Endodermal cell (in vitro differentiated cells): ENCODE measurements around the gene TPM2. TPM values are rescaled to one million over a fixed set of nuclear protein-coding genes. Genes with fewer than 3 reads are reported as not detected.

ENCODE experiments used
- DNase-seq: peaks from one replicate; pipeline ENCODE4 v3.0.0-alpha.2; 2017
- H3K27ac ChIP-seq: 2 replicates; pipeline ENCODE4 v1.5.1; 2013; ENCODE audit warnings: mild to moderate bottlenecking, low read depth, low read length, moderate library complexity
- H3K27me3 ChIP-seq: 2 replicates; pipeline ENCODE4 v1.6.1; 2013; ENCODE audit warnings: mild to moderate bottlenecking, low read length, moderate library complexity; ENCODE audit not compliant: insufficient read depth, control insufficient read depth, poor library complexity, severe bottlenecking
- H3K36me3 ChIP-seq: 2 replicates; pipeline ENCODE4 v1.7.0; 2013; ENCODE audit warnings: mild to moderate bottlenecking, low read length, moderate library complexity; ENCODE audit not compliant: control insufficient read depth, insufficient read depth
- H3K4me1 ChIP-seq: one replicate; pipeline ENCODE4 v1.7.0; 2013; ENCODE audit warnings: low read length; ENCODE audit not compliant: control insufficient read depth, insufficient read depth
- H3K4me3 ChIP-seq: 2 replicates; pipeline ENCODE4 v1.5.1; 2013; ENCODE audit warnings: mild to moderate bottlenecking, low read length, moderate library complexity
- H3K9ac ChIP-seq: 2 replicates; pipeline ENCODE4 v1.6.1; 2013; ENCODE audit warnings: mild to moderate bottlenecking, low read length, moderate library complexity; ENCODE audit not compliant: poor library complexity, severe bottlenecking; ENCODE audit errors: extremely low read depth
- H3K9me3 ChIP-seq: 2 replicates; pipeline ENCODE4 v1.6.1; 2013; ENCODE audit warnings: mild to moderate bottlenecking, low read length, moderate library complexity; ENCODE audit not compliant: control insufficient read depth
- H3K27ac Mint-ChIP-seq: 2 replicates; pipeline ENCODE4 v1.8.0; 2020; ENCODE audit warnings: mixed read lengths
- H3K27me3 Mint-ChIP-seq: 2 replicates; pipeline ENCODE4 v1.8.0; 2021; ENCODE audit warnings: mild to moderate bottlenecking, mixed read lengths; ENCODE audit not compliant: insufficient read depth
- H3K36me3 Mint-ChIP-seq: 2 replicates; pipeline ENCODE4 v1.8.0; 2020; ENCODE audit warnings: low read depth, mixed read lengths
- H3K4me1 Mint-ChIP-seq: 2 replicates; pipeline ENCODE4 v1.8.0; 2020; ENCODE audit warnings: mixed read lengths
- H3K4me3 Mint-ChIP-seq: 2 replicates; pipeline ENCODE4 v1.8.0; 2020; ENCODE audit warnings: mild to moderate bottlenecking, moderate library complexity, mixed read lengths
- H3K9me3 Mint-ChIP-seq: 2 replicates; pipeline ENCODE4 v1.8.0; 2020; ENCODE audit warnings: mild to moderate bottlenecking, mixed read lengths
- CTCF ChIP-seq: fragments of 200-600 bp; sonication (generic); conservative IDR thresholded peaks from 2 replicates; pipeline ENCODE4 v1.5.0; 2021; ENCODE audit warnings: antibody characterized with exemption, mild to moderate bottlenecking
- WGBS, 2 experiments: methylation state at CpG; one replicate each; pipeline versions ENCODE4 v1.1.5 to v1.1.7; 2013; ENCODE audit warnings: missing lambda C conversion rate in 2 of 2, mixed read lengths in 1 of 2; ENCODE audit not compliant: insufficient coverage in 1 of 2, insufficient read length in 1 of 2; 5-methylcytosine and 5-hydroxymethylcytosine counted together
- total RNA-seq, 2 donors: library from RNA; stranded (reverse); fragmentation: NEBNext Ultra II Directional in 1 of 2; extraction: Animal tissue kit (Norgen Biotek cat#: 25700) in 1 of 2; gene quantifications; 2 replicates in 1 of 2; 3 replicates in 1 of 2; pipeline ENCODE4 v1.2.1, GENCODE V29; 2021

The TPM2 gene
- total RNA-seq, 2 donors from 2014 or later: 191 to 251 TPM

- TF ChIP-seq CTCF: peak; percentile 34
- Histone ChIP-seq H3K27me3 (no peaks in the 10 kb centered on the region), H3K4me3 (no peak overlapping the region), H3K9me3 (no peaks in the 10 kb centered on the region), H3K4me1 (peaks cover 13% of the 10 kb centered on the region), H3K9ac (no peak overlapping the region), H3K36me3 (peaks cover 58% of the 10 kb centered on the region), H3K27ac (no peak overlapping the region)
- Mint-ChIP-seq H3K4me3 (no peak overlapping the region), H3K27me3 (no peaks in the 10 kb centered on the region), H3K4me1 (peaks cover 6% of the 10 kb centered on the region), H3K9me3 (no peaks in the 10 kb centered on the region), H3K36me3 (peaks cover 49% of the 10 kb centered on the region), H3K27ac (no peak overlapping the region)
- WGBS, 2 experiments: 96 to 99% methylated on average over 10 to 11 of the region's 11 CpGs
- no peak for DNase-seq
These were observed 35.6 kb upstream of the TPM2 start for GRCh38 chr9:35725362-35725761.

GRCh38 chr9:35723908-35724307, 34.2 kb upstream of the TPM2 start:
- no peak overlapping the region for H3K9ac ChIP-seq
- no peaks in the 10 kb centered on the region for H3K27me3 ChIP-seq
- no peak overlapping the region for H3K4me3 ChIP-seq
- peaks cover 9% of the 10 kb centered on the region for H3K4me1 ChIP-seq
- no peak for DNase-seq
- peaks cover 72% of the 10 kb centered on the region for H3K36me3 ChIP-seq
- WGBS, 2 experiments: 97 to 100% methylated on average over 4 to 8 of the region's 8 CpGs
- H3K27ac Mint-ChIP-seq: no peak overlapping the region
- no peaks in the 10 kb centered on the region for H3K9me3 Mint-ChIP-seq
- no peak overlapping the region for H3K27ac ChIP-seq
- no peak overlapping the region for H3K4me3 Mint-ChIP-seq
- H3K27me3 Mint-ChIP-seq: no peaks in the 10 kb centered on the region
- TF ChIP-seq CTCF: no peak
- no peaks in the 10 kb centered on the region for H3K9me3 ChIP-seq
- peaks cover 64% of the 10 kb centered on the region for H3K36me3 Mint-ChIP-seq
- H3K4me1 Mint-ChIP-seq: peaks cover 6% of the 10 kb centered on the region

- peaks cover 6% of the 10 kb centered on the region for H3K4me1 Mint-ChIP-seq
- no peaks in the 10 kb centered on the region for H3K27me3 Mint-ChIP-seq
- peaks cover 77% of the 10 kb centered on the region for H3K36me3 ChIP-seq
- no peaks in the 10 kb centered on the region for H3K9me3 ChIP-seq
- no peak for DNase-seq
- no peak overlapping the region for H3K27ac Mint-ChIP-seq
- no peak overlapping the region for H3K4me3 Mint-ChIP-seq
- no peak overlapping the region for H3K27ac ChIP-seq
- no peak for TF ChIP-seq CTCF
- H3K36me3 Mint-ChIP-seq: peaks cover 67% of the 10 kb centered on the region
- 98 to 100% methylated on average over 1 to 2 of the region's 2 CpGs for WGBS, 2 experiments
- H3K9me3 Mint-ChIP-seq: no peaks in the 10 kb centered on the region
- peaks cover 9% of the 10 kb centered on the region for H3K4me1 ChIP-seq
- H3K27me3 ChIP-seq: no peaks in the 10 kb centered on the region
- H3K9ac ChIP-seq: no peak overlapping the region
- H3K4me3 ChIP-seq: no peak overlapping the region
These were observed 33.7 kb upstream of the TPM2 start for GRCh38 chr9:35723426-35723825.
